ENCODE data around the gene KRTAP22-2.

Gene KRTAP22-2

GRCh38 chr21:30623362-30623761 is 33.2 kb upstream of the KRTAP22-2 start:
- no peak for DNase-seq (ENCODE audit: low spot score)
- TF ChIP-seq, protein P1, sequence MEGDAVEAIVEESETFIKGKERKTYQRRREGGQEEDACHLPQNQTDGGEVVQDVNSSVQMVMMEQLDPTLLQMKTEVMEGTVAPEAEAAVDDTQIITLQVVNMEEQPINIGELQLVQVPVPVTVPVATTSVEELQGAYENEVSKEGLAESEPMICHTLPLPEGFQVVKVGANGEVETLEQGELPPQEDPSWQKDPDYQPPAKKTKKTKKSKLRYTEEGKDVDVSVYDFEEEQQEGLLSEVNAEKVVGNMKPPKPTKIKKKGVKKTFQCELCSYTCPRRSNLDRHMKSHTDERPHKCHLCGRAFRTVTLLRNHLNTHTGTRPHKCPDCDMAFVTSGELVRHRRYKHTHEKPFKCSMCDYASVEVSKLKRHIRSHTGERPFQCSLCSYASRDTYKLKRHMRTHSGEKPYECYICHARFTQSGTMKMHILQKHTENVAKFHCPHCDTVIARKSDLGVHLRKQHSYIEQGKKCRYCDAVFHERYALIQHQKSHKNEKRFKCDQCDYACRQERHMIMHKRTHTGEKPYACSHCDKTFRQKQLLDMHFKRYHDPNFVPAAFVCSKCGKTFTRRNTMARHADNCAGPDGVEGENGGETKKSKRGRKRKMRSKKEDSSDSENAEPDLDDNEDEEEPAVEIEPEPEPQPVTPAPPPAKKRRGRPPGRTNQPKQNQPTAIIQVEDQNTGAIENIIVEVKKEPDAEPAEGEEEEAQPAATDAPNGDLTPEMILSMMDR (IDR thresholded peaks at IDR 0.05; ENCODE audit: borderline replicate concordance, control extremely low read depth, extremely low read depth, insufficient read depth, missing control alignments) = no peak
- in situ Hi-C loops (cut with MboI; ENCODE audit: low sequenced_read_pairs, unreplicated experiment) = no loop called here

- no peak for DNase-seq (ENCODE audit: low spot score)
- TF ChIP-seq, protein P1 (IDR thresholded peaks at IDR 0.05; ENCODE audit: borderline replicate concordance, control extremely low read depth, extremely low read depth, insufficient read depth, missing control alignments) = no peak
- in situ Hi-C loops (cut with MboI; ENCODE audit: low sequenced_read_pairs, unreplicated experiment) = no loop called here
These were observed 30.3 kb upstream of the KRTAP22-2 start, which contains the start of gene KRTAP20-4 for GRCh38 chr21:30620522-30620921. Gene KRTAP20-4, plus strand, starts transcription at chr21:30620627.

DNA sequence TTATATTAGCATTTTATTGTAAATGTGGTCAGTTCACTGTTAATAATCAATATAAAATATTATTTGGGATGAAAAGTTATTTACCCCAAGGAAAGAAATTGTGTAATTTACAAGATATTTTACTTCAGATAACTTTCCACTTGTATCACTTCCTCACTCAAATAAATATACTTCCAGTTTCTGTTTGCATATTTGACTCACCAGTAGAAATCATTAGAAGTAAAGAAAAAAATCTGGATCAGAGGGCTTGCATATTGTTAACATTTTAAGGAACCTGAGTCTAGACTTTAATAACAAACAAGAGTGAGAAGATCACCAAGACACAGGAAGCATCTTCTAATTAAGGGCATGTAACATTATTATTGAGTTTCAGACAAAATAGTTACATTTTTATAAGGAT is 29.9 kb upstream of the KRTAP22-2 start:
- TF ChIP-seq, protein P1 (IDR thresholded peaks at IDR 0.05; ENCODE audit: borderline replicate concordance, control extremely low read depth, extremely low read depth, insufficient read depth, missing control alignments) = no peak
- DNase-seq (ENCODE audit: low spot score) = no peak
- in situ Hi-C loops (cut with MboI; ENCODE audit: low sequenced_read_pairs, unreplicated experiment) = no loop called here

GRCh38 chr21:30616125-30616524 is 25.9 kb upstream of the KRTAP22-2 start, which contains the start of gene KRTAP20-1:
Gene KRTAP20-1, plus strand, starts transcription at chr21:30616425. Its CDS starts 30 bp downstream, at chr21:30616455.
- no peak for DNase-seq (ENCODE audit: low spot score)
- in situ Hi-C loops (cut with MboI; ENCODE audit: low sequenced_read_pairs, unreplicated experiment) = no loop called here
- TF ChIP-seq, protein P1 (IDR thresholded peaks at IDR 0.05; ENCODE audit: borderline replicate concordance, control extremely low read depth, extremely low read depth, insufficient read depth, missing control alignments) = no peak

DNA sequence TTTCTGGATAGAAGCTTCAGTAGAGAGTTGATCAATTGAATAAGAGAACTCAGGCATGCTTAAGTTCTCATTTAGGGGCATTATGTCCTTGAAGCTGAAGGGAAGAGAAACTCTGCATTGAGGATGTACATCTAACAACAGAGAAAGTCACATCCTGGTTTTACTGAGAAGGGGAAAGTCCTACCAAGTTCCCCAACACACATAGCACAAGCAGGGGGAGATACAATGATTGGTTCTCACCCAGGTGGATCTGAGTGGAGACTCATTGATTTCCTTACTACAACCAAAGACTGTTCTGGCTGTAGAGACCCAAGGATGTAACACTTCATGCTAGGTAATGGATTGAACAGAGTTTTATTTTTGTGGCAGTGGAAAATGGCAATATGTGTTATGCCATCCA is 25.0 kb upstream of the KRTAP22-2 start:
- no peak for DNase-seq (ENCODE audit: low spot score)
- in situ Hi-C loops (cut with MboI; ENCODE audit: low sequenced_read_pairs, unreplicated experiment) = no loop called here
- TF ChIP-seq, protein P1 (IDR thresholded peaks at IDR 0.05; ENCODE audit: borderline replicate concordance, control extremely low read depth, extremely low read depth, insufficient read depth, missing control alignments) = no peak

GRCh38 chr21:30613836-30614235 is 23.6 kb upstream of the KRTAP22-2 start, which contains the start of gene KRTAP6-1:
Gene KRTAP6-1, minus strand, starts transcription at chr21:30613930. Its CDS starts 26 bp downstream, at chr21:30613904.
- in situ Hi-C loops (cut with MboI; ENCODE audit: low sequenced_read_pairs, unreplicated experiment) = no loop called here
- no peak for DNase-seq (ENCODE audit: low spot score)
- TF ChIP-seq, protein P1 (IDR thresholded peaks at IDR 0.05; ENCODE audit: borderline replicate concordance, control extremely low read depth, extremely low read depth, insufficient read depth, missing control alignments) = no peak
